Psoas muscle (tissue), 8 donors: ENCODE measurements around the gene LORICRIN. TPM values are rescaled to one million over a fixed set of nuclear protein-coding genes. Genes with fewer than 3 reads are reported as not detected.
A peak's percentile ranks its signal among the peaks of the same experiment; 100 is the strongest.

Experiments
- ATAC-seq, 4 donors: fragments of 200-7000 bp; cut with Tn5 transposase; one replicate each; pipeline ENCODE4 v1.9.1; 2020; ENCODE audit warnings: moderate library complexity in 3 of 4, mild to moderate bottlenecking in 2 of 4
- DNase-seq, 2 donors: peaks; one replicate each; pipeline ENCODE4 v3.0.0-alpha.2; 2020
- H3K27ac ChIP-seq: fragments of 200-600 bp; one replicate; pipeline ENCODE4 v1.8.0; 2022
- H3K27me3 ChIP-seq, 3 donors: fragments of 200-600 bp in 1 of 3; one replicate each; pipeline versions ENCODE4 v1.6.1 to v1.8.0; 2013 to 2022; ENCODE audit warnings: low read length in 2 of 3, mild to moderate bottlenecking in 2 of 3, moderate library complexity in 1 of 3; ENCODE audit not compliant: insufficient read depth in 3 of 3
- H3K36me3 ChIP-seq, 2 donors: fragments of 200-600 bp in 1 of 2; one replicate each; pipeline versions ENCODE4 v1.6.1 to v1.8.0; 2013 to 2022; ENCODE audit warnings: low read depth in 1 of 2, mild to moderate bottlenecking in 1 of 2, moderate library complexity in 1 of 2; ENCODE audit not compliant: insufficient read depth in 1 of 2
- H3K4me1 ChIP-seq: fragments of 200-600 bp; one replicate; pipeline ENCODE4 v1.8.0; 2022
- H3K4me3 ChIP-seq: fragments of 200-600 bp; one replicate; pipeline ENCODE4 v1.8.0; 2022; ENCODE audit warnings: mild to moderate bottlenecking
- H3K9me3 ChIP-seq: fragments of 200-600 bp; one replicate; pipeline ENCODE4 v1.8.0; 2022
- CTCF ChIP-seq: fragments of 200-600 bp; IDR thresholded peaks from one replicate; pipeline ENCODE4 v1.8.0; 2022; ENCODE audit warnings: antibody characterized with exemption
- WGBS, 3 donors: extraction: QIAGEN DNeasy Blood & Tissue Kit; methylation state at CpG; one replicate each; pipeline versions ENCODE4 v1.1.6 to v1.1.7; 2013; 5-methylcytosine and 5-hydroxymethylcytosine counted together
- intact Hi-C, 2 donors: fragments of 100-400 bp; cut with DNase I; formaldehyde crosslinking; loops; one replicate each; pipeline versions ENCODE4 v1.11.0 to v1.14.2; 2022
- polyA plus RNA-seq, 3 donors: library from polyadenylated mRNA; stranded (reverse); fragments of 200-250 nt; gene quantifications; one replicate each; pipeline ENCODE4 v1.2.3, GENCODE V29; 2013
- total RNA-seq, 4 donors: library from RNA; stranded (reverse); fragmentation: NEBNext Ultra II Directional in 2 of 4; extraction: Animal tissue kit (Norgen Biotek cat#: 25700) in 2 of 4; gene quantifications; one replicate each; pipeline versions ENCODE4 v1.2.1 to v1.2.4, GENCODE V29; 2021 to 2023
- donor health status: healthy with polysubstance abuse.
- donor health status: DM: no; HTN: no; CAD: no; lungs with moderate emphysema.
- donor health status: Bipolar disorder and iron deficiency.
- donor health status: healthy.
- donor health status: DM: yes; HTN: yes; CAD: no.
- donor health status: DM: no; HTN: no; CAD: no.
- donor health status: DM: no; HTN: no; CAD: no.
- donor health status: DM: yes; HTN: yes; CAD: no.

The LORICRIN gene
- total and polyA plus RNA-seq, 7 donors, result 0.06 to 0.25 TPM; not detected in 5

- DNase-seq, result peak; percentile 35 to 57
- peak in 1 of 4 donors; percentile 37 for ATAC-seq
- intact Hi-C loops, result no loop called here
- Histone ChIP-seq H3K27ac (no peak overlapping the region), H3K27me3 (peaks cover 0 to 66% (median 19%) of the 10 kb centered on the region in 3 donors), H3K4me1 (peaks cover 4% of the 10 kb centered on the region), H3K9me3 (no peaks in the 10 kb centered on the region), H3K4me3 (peak overlapping the region; percentile 56), H3K36me3 (no peaks in the 10 kb centered on the region)
- WGBS, 3 donors, result 2 to 4% (median 2%) methylated on average over 48 to 80 of the region's 80 CpGs
- TF ChIP-seq CTCF, result no peak
Measured at GRCh38 chr1:153261281-153262069, 2.0 kb downstream of the LORICRIN start.

GRCh38 chr1:153262070-153262366 is 2.5 kb downstream of the LORICRIN start:
- ATAC-seq (no peak), DNase-seq (no peak)
- TF ChIP-seq CTCF, result no peak
- Histone ChIP-seq H3K4me3 (peak overlapping the region; percentile 56), H3K4me1 (peaks cover 4% of the 10 kb centered on the region), H3K9me3 (no peaks in the 10 kb centered on the region), H3K27me3 (peaks cover 0 to 66% (median 19%) of the 10 kb centered on the region in 3 donors), H3K27ac (no peak overlapping the region), H3K36me3 (no peaks in the 10 kb centered on the region)
- intact Hi-C loops, result no loop called here
- 36 to 57% (median 44%) methylated on average over 6 of the region's 6 CpGs for WGBS, 3 donors

- no peak for TF ChIP-seq CTCF
Measured at GRCh38 chr1:153262462-153263157, 3.1 kb downstream of the LORICRIN start.

GRCh38 chr1:153265457-153265856 is 6.0 kb downstream of the LORICRIN start:
- TF ChIP-seq CTCF, result no peak
- H3K27ac ChIP-seq, result no peak overlapping the region
- no peak overlapping the region for H3K4me3 ChIP-seq
- WGBS, 3 donors, result 67 to 82% (median 76%) methylated on average over 1 of the region's 1 CpG
- H3K27me3 ChIP-seq, result peaks cover 0 to 51% (median 19%) of the 10 kb centered on the region in 3 donors
- ATAC-seq (no peak), DNase-seq (no peak)
- intact Hi-C loops, result no loop called here
- peaks cover 4% of the 10 kb centered on the region for H3K4me1 ChIP-seq
- no peaks in the 10 kb centered on the region for H3K36me3 ChIP-seq
- no peaks in the 10 kb centered on the region for H3K9me3 ChIP-seq

More at GRCh38 chr1:153262462-153263157, 3.1 kb downstream of the LORICRIN start:
- no peak for ATAC-seq
- Histone ChIP-seq H3K9me3 (no peaks in the 10 kb centered on the region), H3K4me1 (peaks cover 4% of the 10 kb centered on the region), H3K27me3 (peaks cover 0 to 66% (median 19%) of the 10 kb centered on the region in 3 donors), H3K27ac (no peak overlapping the region), H3K36me3 (no peaks in the 10 kb centered on the region), H3K4me3 (no peak overlapping the region)
- intact Hi-C loops, result no loop called here
- 24 to 43% (median 27%) methylated on average over 10 of the region's 10 CpGs for WGBS, 3 donors
- no peak for DNase-seq
